OCI-LY1 (cell line): ENCODE measurements around the gene POLR3F.

Experiments used
- EZH2 ChIP-seq: fragments of 200-600 bp; sonication (generic), shearing (Covaris generic); IDR thresholded peaks from 2 replicates; pipeline ENCODE4 v1.8.0; 2017; ENCODE audit warnings: borderline replicate concordance, mixed run types, mild to moderate bottlenecking, antibody characterized with exemption, low read length, moderate library complexity, mixed read lengths
- TF ChIP-seq, protein P1 (sequence below): fragments of 200-600 bp; sonication (generic), shearing (Covaris generic); IDR thresholded peaks from 2 replicates; pipeline ENCODE4 v1.5.1; 2017; ENCODE audit warnings: mild to moderate bottlenecking, antibody characterized with exemption, low read length, moderate library complexity, mixed read lengths

DNA sequence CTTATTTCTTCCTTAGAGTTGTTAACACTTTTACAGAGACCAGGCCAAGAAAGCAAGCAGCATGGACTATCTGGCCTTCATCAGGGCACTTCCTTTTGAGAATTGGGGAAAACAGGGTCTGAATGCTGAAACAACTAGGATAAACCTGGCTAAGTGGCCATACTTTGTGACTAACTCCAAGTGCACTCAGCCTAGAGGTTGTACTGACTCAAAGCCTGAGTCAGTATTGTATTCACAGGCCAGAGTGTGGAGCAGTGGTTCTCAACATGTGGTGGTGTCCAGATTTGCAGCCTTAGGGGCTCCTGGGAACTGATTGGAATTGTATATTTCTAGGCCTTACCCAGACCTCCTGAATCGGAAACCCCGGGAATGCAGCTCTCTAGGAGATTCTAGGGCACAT is 60.6 kb downstream of the POLR3F start:
- TF ChIP-seq, protein P1, sequence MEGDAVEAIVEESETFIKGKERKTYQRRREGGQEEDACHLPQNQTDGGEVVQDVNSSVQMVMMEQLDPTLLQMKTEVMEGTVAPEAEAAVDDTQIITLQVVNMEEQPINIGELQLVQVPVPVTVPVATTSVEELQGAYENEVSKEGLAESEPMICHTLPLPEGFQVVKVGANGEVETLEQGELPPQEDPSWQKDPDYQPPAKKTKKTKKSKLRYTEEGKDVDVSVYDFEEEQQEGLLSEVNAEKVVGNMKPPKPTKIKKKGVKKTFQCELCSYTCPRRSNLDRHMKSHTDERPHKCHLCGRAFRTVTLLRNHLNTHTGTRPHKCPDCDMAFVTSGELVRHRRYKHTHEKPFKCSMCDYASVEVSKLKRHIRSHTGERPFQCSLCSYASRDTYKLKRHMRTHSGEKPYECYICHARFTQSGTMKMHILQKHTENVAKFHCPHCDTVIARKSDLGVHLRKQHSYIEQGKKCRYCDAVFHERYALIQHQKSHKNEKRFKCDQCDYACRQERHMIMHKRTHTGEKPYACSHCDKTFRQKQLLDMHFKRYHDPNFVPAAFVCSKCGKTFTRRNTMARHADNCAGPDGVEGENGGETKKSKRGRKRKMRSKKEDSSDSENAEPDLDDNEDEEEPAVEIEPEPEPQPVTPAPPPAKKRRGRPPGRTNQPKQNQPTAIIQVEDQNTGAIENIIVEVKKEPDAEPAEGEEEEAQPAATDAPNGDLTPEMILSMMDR = no peak
- TF ChIP-seq EZH2 = no peak
